Vagina (tissue), 2 donors: Measurements from ENCODE around the gene COX7B.

ENCODE experiments used
- POLR2AphosphoS5 ChIP-seq, 2 donors: sonication (generic); formaldehyde crosslinking; IDR thresholded peaks; one replicate each; pipeline ENCODE4 v1.9.0; 2017; ENCODE audit warnings: antibody characterized with exemption in 2 of 2, mild to moderate bottlenecking in 2 of 2, low read depth in 1 of 2; ENCODE audit not compliant: insufficient read depth in 1 of 2
- TF ChIP-seq, protein P1 (sequence below), 3 experiments: fragments of 450-650 bp in 2 of 3; fragments of 200-600 bp in 1 of 3; sonication (generic) in 1 of 3; IDR thresholded peaks; one replicate each; pipeline ENCODE4 v1.5.1; 2017 to 2019; ENCODE audit warnings: antibody characterized with exemption in 3 of 3, mild to moderate bottlenecking in 2 of 3, moderate library complexity in 2 of 3

DNA sequence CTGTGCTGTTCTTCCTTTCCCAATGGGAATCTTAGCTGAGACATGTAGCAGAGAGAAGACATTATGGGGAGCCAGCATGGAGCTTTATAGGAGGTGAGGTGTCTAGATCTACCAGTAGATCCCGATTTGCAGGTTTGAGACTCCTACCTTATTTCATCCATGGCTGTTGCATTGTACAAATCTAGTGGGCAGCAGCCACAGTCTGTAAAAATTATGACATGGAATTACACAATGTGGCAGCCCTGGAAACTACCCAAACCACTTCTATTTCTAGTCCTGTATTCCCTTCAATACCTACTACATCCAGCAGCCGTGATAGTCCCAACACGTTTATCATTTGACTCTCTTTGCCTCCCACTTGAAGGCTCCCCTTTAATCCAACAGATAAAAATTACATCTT is 19.3 kb downstream of the COX7B start:
- TF ChIP-seq, protein P1, sequence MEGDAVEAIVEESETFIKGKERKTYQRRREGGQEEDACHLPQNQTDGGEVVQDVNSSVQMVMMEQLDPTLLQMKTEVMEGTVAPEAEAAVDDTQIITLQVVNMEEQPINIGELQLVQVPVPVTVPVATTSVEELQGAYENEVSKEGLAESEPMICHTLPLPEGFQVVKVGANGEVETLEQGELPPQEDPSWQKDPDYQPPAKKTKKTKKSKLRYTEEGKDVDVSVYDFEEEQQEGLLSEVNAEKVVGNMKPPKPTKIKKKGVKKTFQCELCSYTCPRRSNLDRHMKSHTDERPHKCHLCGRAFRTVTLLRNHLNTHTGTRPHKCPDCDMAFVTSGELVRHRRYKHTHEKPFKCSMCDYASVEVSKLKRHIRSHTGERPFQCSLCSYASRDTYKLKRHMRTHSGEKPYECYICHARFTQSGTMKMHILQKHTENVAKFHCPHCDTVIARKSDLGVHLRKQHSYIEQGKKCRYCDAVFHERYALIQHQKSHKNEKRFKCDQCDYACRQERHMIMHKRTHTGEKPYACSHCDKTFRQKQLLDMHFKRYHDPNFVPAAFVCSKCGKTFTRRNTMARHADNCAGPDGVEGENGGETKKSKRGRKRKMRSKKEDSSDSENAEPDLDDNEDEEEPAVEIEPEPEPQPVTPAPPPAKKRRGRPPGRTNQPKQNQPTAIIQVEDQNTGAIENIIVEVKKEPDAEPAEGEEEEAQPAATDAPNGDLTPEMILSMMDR (IDR thresholded peaks at IDR 0.05), result no peak
- no peak for TF ChIP-seq POLR2AphosphoS5 (IDR thresholded peaks at IDR 0.05; ENCODE audit: insufficient read depth in 1 of 2, low read depth in 1 of 2)
